AG10803 (cell line): ENCODE results near the gene ZBTB16.

Experiments
- DNase-seq: peaks from one replicate; pipeline ENCODE4 v3.0.0; 2010; ENCODE audit warnings: low read depth
- H3K4me3 ChIP-seq: 2 replicates; pipeline ENCODE4 v1.5.1; 2011; ENCODE audit warnings: mild to moderate bottlenecking, low read length, control low read depth
- TF ChIP-seq, protein P1 (sequence below): conservative IDR thresholded peaks from 2 replicates; pipeline ENCODE4 v1.5.1; 2011; ENCODE audit warnings: mild to moderate bottlenecking, low read length, control low read depth, inconsistent platforms

The ZBTB16 gene

DNA sequence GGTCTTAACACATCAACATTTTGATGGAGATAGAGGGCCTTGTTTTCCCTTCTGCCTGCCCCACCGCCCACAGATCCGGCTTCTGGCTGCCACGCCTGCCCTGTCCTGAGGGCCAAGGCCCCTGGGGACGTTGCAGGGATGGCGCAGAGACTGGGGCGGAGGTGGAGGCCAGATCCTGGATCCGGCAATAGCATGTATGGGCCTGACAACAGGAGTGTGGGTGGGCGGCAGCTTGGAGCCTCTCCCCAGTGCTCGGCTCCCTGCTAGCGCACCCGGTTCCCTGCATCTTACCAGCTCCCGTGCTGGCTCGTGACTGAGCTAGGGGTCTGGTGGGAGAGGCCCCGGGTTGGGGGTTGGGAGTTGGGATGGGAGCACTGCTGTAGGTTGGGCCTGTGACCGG is 95.6 kb downstream of the ZBTB16 start:
- DNase-seq = no peak
- H3K4me3 ChIP-seq = no peak overlapping the region

DNA sequence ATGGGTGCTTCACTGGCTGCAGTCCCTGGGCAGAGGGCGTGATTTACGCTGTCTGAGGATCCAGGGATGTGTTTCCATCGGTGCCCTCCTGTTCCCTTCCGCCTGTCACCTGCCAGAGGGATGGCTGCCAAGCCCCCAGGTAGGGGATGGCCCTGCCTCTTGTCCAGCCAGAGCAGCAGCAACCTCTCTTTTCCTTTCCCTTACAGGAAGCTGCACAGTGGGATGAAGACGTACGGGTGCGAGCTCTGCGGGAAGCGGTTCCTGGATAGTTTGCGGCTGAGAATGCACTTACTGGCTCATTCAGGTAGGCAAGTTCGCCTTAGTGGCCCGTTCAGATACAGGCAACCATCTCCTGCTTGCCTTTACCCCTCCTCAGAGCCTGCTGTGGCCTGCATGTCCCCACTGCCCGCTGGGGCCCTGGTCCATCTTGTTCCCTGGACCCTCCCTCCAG is 96.6 kb downstream of the ZBTB16 start:
- TF ChIP-seq, protein P1, sequence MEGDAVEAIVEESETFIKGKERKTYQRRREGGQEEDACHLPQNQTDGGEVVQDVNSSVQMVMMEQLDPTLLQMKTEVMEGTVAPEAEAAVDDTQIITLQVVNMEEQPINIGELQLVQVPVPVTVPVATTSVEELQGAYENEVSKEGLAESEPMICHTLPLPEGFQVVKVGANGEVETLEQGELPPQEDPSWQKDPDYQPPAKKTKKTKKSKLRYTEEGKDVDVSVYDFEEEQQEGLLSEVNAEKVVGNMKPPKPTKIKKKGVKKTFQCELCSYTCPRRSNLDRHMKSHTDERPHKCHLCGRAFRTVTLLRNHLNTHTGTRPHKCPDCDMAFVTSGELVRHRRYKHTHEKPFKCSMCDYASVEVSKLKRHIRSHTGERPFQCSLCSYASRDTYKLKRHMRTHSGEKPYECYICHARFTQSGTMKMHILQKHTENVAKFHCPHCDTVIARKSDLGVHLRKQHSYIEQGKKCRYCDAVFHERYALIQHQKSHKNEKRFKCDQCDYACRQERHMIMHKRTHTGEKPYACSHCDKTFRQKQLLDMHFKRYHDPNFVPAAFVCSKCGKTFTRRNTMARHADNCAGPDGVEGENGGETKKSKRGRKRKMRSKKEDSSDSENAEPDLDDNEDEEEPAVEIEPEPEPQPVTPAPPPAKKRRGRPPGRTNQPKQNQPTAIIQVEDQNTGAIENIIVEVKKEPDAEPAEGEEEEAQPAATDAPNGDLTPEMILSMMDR = no peak
- H3K4me3 ChIP-seq = no peak overlapping the region
- DNase-seq = no peak

More for the DNA sequence above, 95.6 kb downstream of the ZBTB16 start:
- TF ChIP-seq, protein P1 = no peak

DNA sequence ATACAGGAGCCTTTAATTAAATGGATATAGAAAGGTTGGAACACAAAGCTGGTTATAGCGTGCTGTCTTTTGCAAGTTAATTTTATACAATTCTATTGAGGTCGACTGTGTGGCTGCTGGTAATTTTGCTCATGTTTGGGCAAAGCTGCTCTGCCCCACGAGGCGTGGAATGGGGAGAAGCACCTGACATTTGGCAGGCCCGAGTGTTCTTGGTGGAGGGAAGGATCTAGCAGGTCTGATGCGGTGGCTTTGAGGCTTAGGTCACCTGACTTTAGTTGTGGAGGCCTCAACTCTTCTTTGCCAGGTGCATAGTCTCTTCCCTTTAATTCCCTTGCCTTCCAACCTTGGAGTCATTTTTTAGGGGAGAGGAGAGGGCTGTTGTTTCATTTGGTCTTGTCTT is 97.3 kb downstream of the ZBTB16 start:
- no peak for DNase-seq
- TF ChIP-seq, protein P1 = no peak
- H3K4me3 ChIP-seq = no peak overlapping the region

DNA sequence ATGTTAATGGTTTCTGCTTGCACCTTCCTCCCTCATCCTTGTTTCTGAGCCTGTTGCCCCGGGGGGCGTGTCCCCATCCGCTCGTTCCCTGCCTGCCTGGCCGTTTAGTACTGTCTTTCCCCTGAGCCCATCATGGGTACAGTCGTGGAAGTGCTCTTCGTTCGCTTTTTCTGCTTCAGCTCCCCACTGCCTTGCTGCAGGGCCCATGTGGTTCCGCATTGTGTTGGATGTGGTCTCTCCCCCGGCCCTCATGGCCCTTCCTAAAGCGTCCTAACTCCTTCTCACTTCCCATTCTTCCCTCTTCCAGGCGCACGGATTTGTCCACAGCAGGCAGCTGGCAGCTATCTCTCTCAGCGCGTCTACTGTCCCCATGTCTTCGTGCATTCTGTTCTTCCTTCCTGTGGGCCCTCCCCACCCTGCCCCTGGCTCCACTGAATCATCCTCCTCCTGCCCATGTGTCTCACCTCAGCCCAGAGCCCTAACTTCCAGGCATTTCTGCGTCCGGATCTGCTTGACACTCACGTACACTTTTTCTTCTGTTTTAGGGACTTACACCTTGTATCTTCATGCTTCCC is 98.1 kb downstream of the ZBTB16 start:
- H3K4me3 ChIP-seq = no peak overlapping the region
- TF ChIP-seq, protein P1 = no peak
- no peak for DNase-seq

DNA sequence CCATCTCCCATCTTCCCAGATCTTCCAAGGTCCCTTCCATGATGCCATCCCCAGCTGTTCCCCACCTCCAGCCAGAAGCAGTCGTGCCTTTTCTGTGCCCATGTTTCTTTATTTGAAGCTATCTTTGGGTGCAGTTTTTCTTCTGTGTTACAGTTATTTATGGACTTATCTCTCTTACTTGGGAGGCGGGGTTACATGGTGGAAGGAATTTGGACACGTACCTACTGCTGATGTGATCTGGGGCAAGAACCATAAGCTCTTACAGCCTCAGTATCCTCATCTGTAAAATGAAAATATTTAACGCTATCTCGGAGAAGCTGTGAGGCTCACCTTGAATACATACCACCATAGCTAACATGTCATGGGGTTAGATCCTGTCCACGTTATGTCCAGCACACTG is 98.9 kb downstream of the ZBTB16 start:
- TF ChIP-seq, protein P1 = no peak
- no peak for DNase-seq

DNA sequence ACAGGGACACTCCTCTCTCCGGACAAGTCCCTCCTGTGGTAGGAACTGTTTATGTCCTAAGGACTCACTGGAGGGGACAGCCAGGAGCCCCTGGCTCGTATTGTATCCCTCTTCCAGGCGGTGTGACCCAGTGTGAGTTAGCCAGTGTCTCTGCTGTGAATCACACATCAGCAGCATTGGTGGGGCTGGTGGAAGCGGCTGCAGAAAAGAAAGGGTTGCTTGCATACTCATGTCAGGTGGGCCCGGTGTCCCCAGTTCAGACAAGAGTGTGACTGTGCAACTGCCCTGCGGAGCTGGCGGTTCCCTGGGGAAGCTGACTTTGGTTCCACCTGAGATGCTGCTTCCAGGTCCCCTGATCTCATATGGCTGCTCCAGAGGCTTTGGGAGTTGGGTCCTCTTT is 99.4 kb downstream of the ZBTB16 start:
- DNase-seq = peak; percentile 25
- TF ChIP-seq, protein P1 = no peak
- no peak overlapping the region for H3K4me3 ChIP-seq

More for the DNA sequence above, 98.9 kb downstream of the ZBTB16 start:
- no peak overlapping the region for H3K4me3 ChIP-seq

DNA sequence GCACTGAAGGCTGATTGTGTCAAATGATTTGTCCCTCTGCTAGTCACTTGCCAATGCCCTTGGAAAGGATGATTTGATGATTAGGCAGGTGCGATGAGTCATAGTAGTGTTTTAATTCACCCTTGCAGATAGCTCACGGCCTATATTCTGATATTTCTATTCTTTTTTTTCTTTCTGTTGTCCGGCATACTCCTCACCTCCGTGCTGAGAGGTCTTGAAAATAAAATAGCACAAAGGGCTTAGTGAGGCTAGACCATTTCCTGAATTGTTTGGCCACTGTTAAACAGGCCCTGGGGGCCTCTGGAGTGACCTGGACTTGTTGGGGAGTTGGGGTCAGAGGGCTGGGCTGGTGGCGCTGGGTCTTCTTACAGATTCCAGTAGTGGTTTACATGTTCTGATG is 99.8 kb downstream of the ZBTB16 start:
- TF ChIP-seq, protein P1 = no peak
- no peak for DNase-seq
- H3K4me3 ChIP-seq = no peak overlapping the region
